Measurements from ENCODE around the gene SMAD7. TPM values are rescaled to one million over a fixed set of nuclear protein-coding genes. Genes with fewer than 3 reads are reported as not detected.

The SMAD7 gene
- total and polyA plus RNA-seq, 2 experiments from 2014 or later: 6.8 to 51.7 TPM

DNA sequence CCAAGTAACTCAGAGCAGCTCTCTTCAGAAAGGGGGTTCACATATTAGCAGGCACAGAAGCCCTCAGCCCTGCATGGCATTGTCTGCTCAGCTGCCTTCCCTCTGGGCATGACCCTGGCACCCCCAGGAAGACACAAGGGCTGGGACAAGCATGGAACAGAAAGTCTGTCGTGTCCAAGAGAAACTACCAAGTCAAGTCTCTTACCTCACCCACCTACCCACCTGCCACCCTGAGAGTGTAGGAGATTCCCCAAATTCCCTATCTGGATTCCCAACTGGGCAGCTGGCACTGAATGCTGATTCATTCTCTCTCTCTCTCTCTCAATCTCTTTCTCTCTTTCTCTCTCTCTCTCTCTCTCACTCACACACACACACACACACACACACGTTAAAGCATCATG is 21.6 kb downstream of the SMAD7 start:
- Histone ChIP-seq H4K20me1 (ENCODE audit: insufficient read depth) (no peaks in the 10 kb centered on the region), H3K9me2 (ENCODE audit: insufficient read depth) (no peaks in the 10 kb centered on the region), H3K79me2 (ENCODE audit: insufficient read depth) (peaks cover 100% of the 10 kb centered on the region), H3K9ac (peak overlapping the region; percentile 77), H3K4me3 (peak overlapping the region; percentile 60), H3K27ac (peak overlapping the region; percentile 87), H3K9me3 (ENCODE audit: low read depth) (no peaks in the 10 kb centered on the region), H2AFZ (no peak overlapping the region), H3K27me3 (replicated peaks; ENCODE audit: insufficient read depth) (no peaks in the 10 kb centered on the region), H3K36me3 (ENCODE audit: low read depth) (no peaks in the 10 kb centered on the region), H3F3A (ENCODE audit: insufficient read depth) (peaks cover 67% of the 10 kb centered on the region), H3K4me1 (ENCODE audit: insufficient read depth) (peaks cover 80% of the 10 kb centered on the region), H3K4me2 (ENCODE audit: unreplicated experiment) (peak overlapping the region; percentile 59)
- in situ Hi-C loops (cut with MboI): loop anchor here (25.0 kb wide), 1 partner anchor 192 kb away; no protein-coding TSS in a partner anchor
- DNase-seq: peak; percentile 50
- TF ChIP-seq EZH2 (IDR thresholded peaks at IDR 0.05; ENCODE audit: insufficient read depth, poor library complexity, severe bottlenecking): no peak
- WGBS, 2 experiments (ENCODE audit: low coverage in 1 of 2, low lambda C conversion rate in 2 of 2, missing lambda C conversion rate in 2 of 2): 2 to 8% methylated on average over 1 to 2 of the region's 2 CpGs

DNA sequence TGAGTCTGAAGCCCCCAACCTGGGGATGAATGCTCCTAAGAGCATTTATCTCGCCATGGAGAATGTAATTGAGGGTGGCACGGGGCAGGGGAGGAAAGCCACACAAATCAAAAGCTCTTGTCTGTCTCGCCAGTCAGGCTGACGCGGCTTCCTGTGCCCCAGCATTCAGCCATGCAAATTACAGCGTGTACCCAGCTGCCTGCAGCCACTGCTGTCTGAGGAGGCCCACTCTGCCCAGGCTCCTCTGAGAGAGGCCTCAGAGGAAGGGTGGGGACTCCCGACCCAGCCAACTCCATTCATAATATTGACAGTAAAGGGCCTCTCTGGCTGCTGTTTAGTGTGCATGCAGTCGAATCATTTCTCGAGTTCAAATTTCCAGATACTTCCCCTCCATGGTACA is 22.0 kb downstream of the SMAD7 start:
- Histone ChIP-seq H3K4me3 (peak overlapping the region; percentile 18), H2AFZ (no peak overlapping the region), H4K20me1 (ENCODE audit: insufficient read depth) (no peaks in the 10 kb centered on the region), H3K9me2 (ENCODE audit: insufficient read depth) (no peaks in the 10 kb centered on the region), H3K27ac (peak overlapping the region; percentile 87), H3K27me3 (replicated peaks; ENCODE audit: insufficient read depth) (no peaks in the 10 kb centered on the region), H3K4me2 (ENCODE audit: unreplicated experiment) (peak overlapping the region; percentile 59), H3K79me2 (ENCODE audit: insufficient read depth) (peaks cover 98% of the 10 kb centered on the region), H3K4me1 (ENCODE audit: insufficient read depth) (peaks cover 78% of the 10 kb centered on the region), H3K36me3 (ENCODE audit: low read depth) (no peaks in the 10 kb centered on the region), H3K9ac (peak overlapping the region; percentile 77), H3K9me3 (ENCODE audit: low read depth) (no peaks in the 10 kb centered on the region), H3F3A (ENCODE audit: insufficient read depth) (peaks cover 67% of the 10 kb centered on the region)
- in situ Hi-C loops (cut with MboI): loop anchor here (25.0 kb wide), 1 partner anchor 191 kb away; no protein-coding TSS in a partner anchor
- DNase-seq: peak; percentile 75
- 10 to 14% methylated on average over 9 of the region's 9 CpGs for WGBS, 2 experiments (ENCODE audit: low coverage in 1 of 2, low lambda C conversion rate in 2 of 2, missing lambda C conversion rate in 2 of 2)
- no peak for TF ChIP-seq EZH2phosphoT487 (IDR thresholded peaks at IDR 0.05; ENCODE audit: insufficient read depth, low read depth)
- no peak for TF ChIP-seq EZH2 (IDR thresholded peaks at IDR 0.05; ENCODE audit: insufficient read depth, poor library complexity, severe bottlenecking)

DNA sequence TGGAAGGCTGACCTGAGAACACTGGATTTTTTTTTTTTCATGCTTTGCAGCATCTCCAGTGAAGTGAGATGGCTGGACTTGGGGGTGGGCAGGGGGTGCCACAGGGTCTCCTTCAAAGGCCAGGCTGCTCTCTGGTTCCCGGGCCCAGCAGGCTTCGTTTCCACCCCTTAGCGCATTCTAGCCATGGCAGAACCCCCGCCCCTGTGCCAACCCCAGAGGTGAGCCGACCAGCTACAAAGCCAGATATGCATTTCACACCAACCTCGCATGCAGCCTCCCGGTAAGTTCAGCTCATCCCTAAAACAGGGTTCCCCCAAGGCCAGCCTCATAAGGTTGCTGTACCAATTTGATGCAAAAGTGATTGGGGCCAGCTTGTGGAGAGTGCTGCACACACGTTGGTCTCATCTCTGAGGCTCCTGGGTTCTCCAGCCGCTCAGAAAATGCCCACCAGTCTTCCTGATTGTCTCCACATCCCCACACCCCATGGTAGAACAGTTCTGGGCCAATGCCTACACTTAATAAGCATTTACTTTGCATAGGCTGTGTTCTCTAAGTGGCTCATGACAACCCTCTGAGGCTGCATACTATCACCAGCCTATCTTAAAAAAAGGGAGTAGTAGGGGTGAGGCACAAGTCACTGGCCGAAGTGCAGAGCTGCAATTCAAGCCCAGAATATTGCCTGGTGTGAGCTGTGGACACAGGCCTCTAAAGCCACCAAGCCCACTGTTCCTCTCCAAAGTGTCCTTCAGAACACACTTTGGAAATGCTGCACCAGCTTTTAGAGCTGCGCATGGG is 23.3 kb downstream of the SMAD7 start:
- in situ Hi-C loops (cut with MboI): loop anchor here (25.0 kb wide), 1 partner anchor 190 kb away; no protein-coding TSS in a partner anchor

DNA sequence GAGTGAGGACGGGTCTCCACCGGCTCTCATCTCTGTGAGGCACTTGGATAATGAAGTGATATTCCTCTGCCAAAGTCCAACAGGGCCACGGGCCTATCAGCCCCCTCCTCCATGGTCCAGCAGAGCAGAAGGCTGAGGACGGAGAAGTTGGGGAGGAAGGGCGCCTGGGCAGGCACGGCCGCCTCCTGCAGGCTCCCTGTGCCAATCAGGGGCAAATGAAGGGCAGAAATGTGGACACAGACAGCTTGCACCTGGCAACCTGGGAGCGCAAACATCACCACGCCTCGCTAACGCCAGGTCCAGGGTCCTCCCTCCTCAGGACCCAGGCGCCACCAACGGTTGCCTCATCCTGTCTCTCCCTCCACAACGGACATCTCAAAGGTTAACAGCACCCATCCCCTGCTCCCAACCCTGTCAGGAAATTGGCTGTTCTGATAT is 24.3 kb downstream of the SMAD7 start:
- H3K4me3 ChIP-seq: no peak overlapping the region
- no peak overlapping the region for H2AFZ ChIP-seq
- TF ChIP-seq EZH2 (IDR thresholded peaks at IDR 0.05; ENCODE audit: insufficient read depth, poor library complexity, severe bottlenecking) (no peak), EZH2phosphoT487 (IDR thresholded peaks at IDR 0.05; ENCODE audit: insufficient read depth, low read depth) (no peak)
- H3K9ac ChIP-seq: no peak overlapping the region
- peak overlapping the region; percentile 87; the same call in 1 of the 2 replicates for H3K27ac ChIP-seq
- peaks cover 53% of the 10 kb centered on the region for H3F3A ChIP-seq (ENCODE audit: insufficient read depth)
- H3K9me2 ChIP-seq (ENCODE audit: insufficient read depth): no peaks in the 10 kb centered on the region
- H3K27me3 ChIP-seq (replicated peaks; ENCODE audit: insufficient read depth): no peaks in the 10 kb centered on the region
- H3K79me2 ChIP-seq (ENCODE audit: insufficient read depth): peaks cover 98% of the 10 kb centered on the region
- no peaks in the 10 kb centered on the region for H3K36me3 ChIP-seq (ENCODE audit: low read depth)
- no peak overlapping the region for H3K4me2 ChIP-seq (ENCODE audit: unreplicated experiment)
- H3K4me1 ChIP-seq (ENCODE audit: insufficient read depth): peaks cover 75% of the 10 kb centered on the region
- no peaks in the 10 kb centered on the region for H3K9me3 ChIP-seq (ENCODE audit: low read depth)
- in situ Hi-C loops (cut with MboI): loop anchor here (25.0 kb wide), 1 partner anchor 189 kb away; no protein-coding TSS in a partner anchor
- peak; percentile 3 for DNase-seq
- WGBS, 2 experiments (ENCODE audit: low coverage in 1 of 2, low lambda C conversion rate in 2 of 2, missing lambda C conversion rate in 2 of 2): 90 to 92% methylated on average over 14 of the region's 14 CpGs
- H4K20me1 ChIP-seq (ENCODE audit: insufficient read depth): no peaks in the 10 kb centered on the region

More for the DNA sequence above, 23.3 kb downstream of the SMAD7 start:
- TF ChIP-seq EZH2 (IDR thresholded peaks at IDR 0.05; ENCODE audit: insufficient read depth, poor library complexity, severe bottlenecking): no peak
- TF ChIP-seq EZH2phosphoT487 (IDR thresholded peaks at IDR 0.05; ENCODE audit: insufficient read depth, low read depth): no peak
- Histone ChIP-seq H3K4me1 (ENCODE audit: insufficient read depth) (peaks cover 77% of the 10 kb centered on the region), H3K27ac (peak overlapping the region; percentile 87), H3K9ac (peak overlapping the region; percentile 77), H3K4me2 (ENCODE audit: unreplicated experiment) (peak overlapping the region; percentile 59), H3F3A (ENCODE audit: insufficient read depth) (peaks cover 64% of the 10 kb centered on the region), H4K20me1 (ENCODE audit: insufficient read depth) (no peaks in the 10 kb centered on the region), H3K4me3 (no peak overlapping the region), H3K27me3 (replicated peaks; ENCODE audit: insufficient read depth) (no peaks in the 10 kb centered on the region), H3K36me3 (ENCODE audit: low read depth) (no peaks in the 10 kb centered on the region), H3K9me3 (ENCODE audit: low read depth) (no peaks in the 10 kb centered on the region), H3K79me2 (ENCODE audit: insufficient read depth) (peaks cover 98% of the 10 kb centered on the region), H2AFZ (no peak overlapping the region), H3K9me2 (ENCODE audit: insufficient read depth) (no peaks in the 10 kb centered on the region)
- peak; percentile 20 for DNase-seq
- 91% methylated on average over 11 of the region's 11 CpGs for WGBS, 2 experiments (ENCODE audit: low coverage in 1 of 2, low lambda C conversion rate in 2 of 2, missing lambda C conversion rate in 2 of 2)

Measured in GM23248 (cell line).